ENCODE data around the gene OAF. TPM values are rescaled to one million over a fixed set of nuclear protein-coding genes. Genes with fewer than 3 reads are reported as not detected.

The OAF gene
- total and polyA plus RNA-seq, 2 experiments from 2014 or later = 1.1 to 3.0 TPM

DNA sequence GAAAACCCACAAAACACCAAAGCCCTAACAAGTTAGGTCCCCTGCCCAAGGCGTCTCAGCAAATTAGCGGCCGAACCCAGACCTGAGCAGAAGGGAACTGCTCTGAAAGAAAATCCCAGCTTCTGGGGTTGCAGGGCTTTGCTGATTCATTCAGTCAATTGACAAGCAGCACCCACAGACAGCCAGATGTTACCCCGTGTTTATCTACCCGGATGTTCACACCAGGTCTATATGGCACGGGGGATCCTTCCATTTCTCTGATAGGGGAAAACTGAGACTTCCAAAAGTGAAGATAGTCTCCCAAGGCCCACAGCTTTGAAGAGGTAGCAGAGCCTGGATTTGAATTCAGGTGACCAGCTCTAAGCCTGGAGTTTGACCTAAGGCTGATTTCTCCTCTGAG, 14.0 kb upstream of the OAF start:
- peaks cover 57% of the 10 kb centered on the region for H3K27me3 ChIP-seq (ENCODE audit: insufficient read depth)
- ATAC-seq (no peak), DNase-seq (ENCODE audit: low spot score) (no peak)
- H3K4me3 ChIP-seq = no peak overlapping the region
- H2AFZ ChIP-seq = no peak overlapping the region
- Mint-ChIP-seq H3K4me1 (peaks cover 49% of the 10 kb centered on the region), H3K9me3 (no peaks in the 10 kb centered on the region), H3K4me3 (no peak overlapping the region), H3K36me3 (ENCODE audit: low read depth) (no peaks in the 10 kb centered on the region), H3K27ac (no peak overlapping the region), H3K27me3 (ENCODE audit: insufficient read depth, low read depth, poor library complexity) (peaks cover 56% of the 10 kb centered on the region)
- no peak overlapping the region for H3K27ac ChIP-seq (ENCODE audit: low read depth)
- TF ChIP-seq EZH2 (IDR thresholded peaks at IDR 0.05; ENCODE audit: low read depth, unreplicated experiment) (no peak), EZH2phosphoT487 (IDR thresholded peaks at IDR 0.05; ENCODE audit: unreplicated experiment) (no peak), STAT1 (IDR thresholded peaks at IDR 0.05; ENCODE audit: unreplicated experiment) (no peak), ZNF331 (CRISPR knock-in tag; IDR thresholded peaks at IDR 0.05; ENCODE audit: low read depth) (no peak), POLR2AphosphoS5 (IDR thresholded peaks at IDR 0.05; ENCODE audit: low read depth) (no peak), ZNF114 (CRISPR knock-in tag; IDR thresholded peaks at IDR 0.05) (no peak), NANOG (IDR thresholded peaks at IDR 0.05; ENCODE audit: borderline replicate concordance) (no peak), JUNB (IDR thresholded peaks at IDR 0.05; ENCODE audit: unreplicated experiment) (no peak), CREB1 (CRISPR knock-in tag; IDR thresholded peaks at IDR 0.05; ENCODE audit: low read depth) (no peak)
- TF ChIP-seq, protein P1, sequence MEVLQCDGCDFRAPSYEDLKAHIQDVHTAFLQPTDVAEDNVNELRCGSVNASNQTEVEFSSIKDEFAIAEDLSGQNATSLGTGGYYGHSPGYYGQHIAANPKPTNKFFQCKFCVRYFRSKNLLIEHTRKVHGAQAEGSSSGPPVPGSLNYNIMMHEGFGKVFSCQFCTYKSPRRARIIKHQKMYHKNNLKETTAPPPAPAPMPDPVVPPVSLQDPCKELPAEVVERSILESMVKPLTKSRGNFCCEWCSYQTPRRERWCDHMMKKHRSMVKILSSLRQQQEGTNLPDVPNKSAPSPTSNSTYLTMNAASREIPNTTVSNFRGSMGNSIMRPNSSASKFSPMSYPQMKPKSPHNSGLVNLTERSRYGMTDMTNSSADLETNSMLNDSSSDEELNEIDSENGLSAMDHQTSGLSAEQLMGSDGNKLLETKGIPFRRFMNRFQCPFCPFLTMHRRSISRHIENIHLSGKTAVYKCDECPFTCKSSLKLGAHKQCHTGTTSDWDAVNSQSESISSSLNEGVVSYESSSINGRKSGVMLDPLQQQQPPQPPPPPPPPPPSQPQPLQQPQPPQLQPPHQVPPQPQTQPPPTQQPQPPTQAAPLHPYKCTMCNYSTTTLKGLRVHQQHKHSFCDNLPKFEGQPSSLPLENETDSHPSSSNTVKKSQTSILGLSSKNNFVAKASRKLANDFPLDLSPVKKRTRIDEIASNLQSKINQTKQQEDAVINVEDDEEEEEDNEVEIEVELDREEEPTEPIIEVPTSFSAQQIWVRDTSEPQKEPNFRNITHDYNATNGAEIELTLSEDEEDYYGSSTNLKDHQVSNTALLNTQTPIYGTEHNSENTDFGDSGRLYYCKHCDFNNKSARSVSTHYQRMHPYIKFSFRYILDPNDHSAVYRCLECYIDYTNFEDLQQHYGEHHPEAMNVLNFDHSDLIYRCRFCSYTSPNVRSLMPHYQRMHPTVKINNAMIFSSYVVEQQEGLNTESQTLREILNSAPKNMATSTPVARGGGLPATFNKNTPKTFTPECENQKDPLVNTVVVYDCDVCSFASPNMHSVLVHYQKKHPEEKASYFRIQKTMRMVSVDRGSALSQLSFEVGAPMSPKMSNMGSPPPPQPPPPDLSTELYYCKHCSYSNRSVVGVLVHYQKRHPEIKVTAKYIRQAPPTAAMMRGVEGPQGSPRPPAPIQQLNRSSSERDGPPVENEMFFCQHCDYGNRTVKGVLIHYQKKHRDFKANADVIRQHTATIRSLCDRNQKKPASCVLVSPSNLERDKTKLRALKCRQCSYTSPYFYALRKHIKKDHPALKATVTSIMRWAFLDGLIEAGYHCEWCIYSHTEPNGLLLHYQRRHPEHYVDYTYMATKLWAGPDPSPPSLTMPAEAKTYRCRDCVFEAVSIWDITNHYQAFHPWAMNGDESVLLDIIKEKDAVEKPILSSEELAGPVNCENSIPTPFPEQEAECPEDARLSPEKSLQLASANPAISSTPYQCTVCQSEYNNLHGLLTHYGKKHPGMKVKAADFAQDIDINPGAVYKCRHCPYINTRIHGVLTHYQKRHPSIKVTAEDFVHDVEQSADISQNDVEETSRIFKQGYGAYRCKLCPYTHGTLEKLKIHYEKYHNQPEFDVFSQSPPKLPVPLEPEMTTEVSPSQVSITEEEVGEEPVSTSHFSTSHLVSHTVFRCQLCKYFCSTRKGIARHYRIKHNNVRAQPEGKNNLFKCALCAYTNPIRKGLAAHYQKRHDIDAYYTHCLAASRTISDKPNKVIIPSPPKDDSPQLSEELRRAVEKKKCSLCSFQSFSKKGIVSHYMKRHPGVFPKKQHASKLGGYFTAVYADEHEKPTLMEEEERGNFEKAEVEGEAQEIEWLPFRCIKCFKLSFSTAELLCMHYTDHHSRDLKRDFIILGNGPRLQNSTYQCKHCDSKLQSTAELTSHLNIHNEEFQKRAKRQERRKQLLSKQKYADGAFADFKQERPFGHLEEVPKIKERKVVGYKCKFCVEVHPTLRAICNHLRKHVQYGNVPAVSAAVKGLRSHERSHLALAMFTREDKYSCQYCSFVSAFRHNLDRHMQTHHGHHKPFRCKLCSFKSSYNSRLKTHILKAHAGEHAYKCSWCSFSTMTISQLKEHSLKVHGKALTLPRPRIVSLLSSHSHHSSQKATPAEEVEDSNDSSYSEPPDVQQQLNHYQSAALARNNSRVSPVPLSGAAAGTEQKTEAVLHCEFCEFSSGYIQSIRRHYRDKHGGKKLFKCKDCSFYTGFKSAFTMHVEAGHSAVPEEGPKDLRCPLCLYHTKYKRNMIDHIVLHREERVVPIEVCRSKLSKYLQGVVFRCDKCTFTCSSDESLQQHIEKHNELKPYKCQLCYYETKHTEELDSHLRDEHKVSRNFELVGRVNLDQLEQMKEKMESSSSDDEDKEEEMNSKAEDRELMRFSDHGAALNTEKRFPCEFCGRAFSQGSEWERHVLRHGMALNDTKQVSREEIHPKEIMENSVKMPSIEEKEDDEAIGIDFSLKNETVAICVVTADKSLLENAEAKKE (CRISPR knock-in tag; IDR thresholded peaks at IDR 0.05) = no peak
- TF ChIP-seq, protein P2, sequence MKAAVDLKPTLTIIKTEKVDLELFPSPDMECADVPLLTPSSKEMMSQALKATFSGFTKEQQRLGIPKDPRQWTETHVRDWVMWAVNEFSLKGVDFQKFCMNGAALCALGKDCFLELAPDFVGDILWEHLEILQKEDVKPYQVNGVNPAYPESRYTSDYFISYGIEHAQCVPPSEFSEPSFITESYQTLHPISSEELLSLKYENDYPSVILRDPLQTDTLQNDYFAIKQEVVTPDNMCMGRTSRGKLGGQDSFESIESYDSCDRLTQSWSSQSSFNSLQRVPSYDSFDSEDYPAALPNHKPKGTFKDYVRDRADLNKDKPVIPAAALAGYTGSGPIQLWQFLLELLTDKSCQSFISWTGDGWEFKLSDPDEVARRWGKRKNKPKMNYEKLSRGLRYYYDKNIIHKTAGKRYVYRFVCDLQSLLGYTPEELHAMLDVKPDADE (IDR thresholded peaks at IDR 0.05) = no peak
- TF ChIP-seq, protein P3, sequence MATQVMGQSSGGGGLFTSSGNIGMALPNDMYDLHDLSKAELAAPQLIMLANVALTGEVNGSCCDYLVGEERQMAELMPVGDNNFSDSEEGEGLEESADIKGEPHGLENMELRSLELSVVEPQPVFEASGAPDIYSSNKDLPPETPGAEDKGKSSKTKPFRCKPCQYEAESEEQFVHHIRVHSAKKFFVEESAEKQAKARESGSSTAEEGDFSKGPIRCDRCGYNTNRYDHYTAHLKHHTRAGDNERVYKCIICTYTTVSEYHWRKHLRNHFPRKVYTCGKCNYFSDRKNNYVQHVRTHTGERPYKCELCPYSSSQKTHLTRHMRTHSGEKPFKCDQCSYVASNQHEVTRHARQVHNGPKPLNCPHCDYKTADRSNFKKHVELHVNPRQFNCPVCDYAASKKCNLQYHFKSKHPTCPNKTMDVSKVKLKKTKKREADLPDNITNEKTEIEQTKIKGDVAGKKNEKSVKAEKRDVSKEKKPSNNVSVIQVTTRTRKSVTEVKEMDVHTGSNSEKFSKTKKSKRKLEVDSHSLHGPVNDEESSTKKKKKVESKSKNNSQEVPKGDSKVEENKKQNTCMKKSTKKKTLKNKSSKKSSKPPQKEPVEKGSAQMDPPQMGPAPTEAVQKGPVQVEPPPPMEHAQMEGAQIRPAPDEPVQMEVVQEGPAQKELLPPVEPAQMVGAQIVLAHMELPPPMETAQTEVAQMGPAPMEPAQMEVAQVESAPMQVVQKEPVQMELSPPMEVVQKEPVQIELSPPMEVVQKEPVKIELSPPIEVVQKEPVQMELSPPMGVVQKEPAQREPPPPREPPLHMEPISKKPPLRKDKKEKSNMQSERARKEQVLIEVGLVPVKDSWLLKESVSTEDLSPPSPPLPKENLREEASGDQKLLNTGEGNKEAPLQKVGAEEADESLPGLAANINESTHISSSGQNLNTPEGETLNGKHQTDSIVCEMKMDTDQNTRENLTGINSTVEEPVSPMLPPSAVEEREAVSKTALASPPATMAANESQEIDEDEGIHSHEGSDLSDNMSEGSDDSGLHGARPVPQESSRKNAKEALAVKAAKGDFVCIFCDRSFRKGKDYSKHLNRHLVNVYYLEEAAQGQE (IDR thresholded peaks at IDR 0.05; ENCODE audit: unreplicated experiment) = no peak
- TF ChIP-seq, protein P4, sequence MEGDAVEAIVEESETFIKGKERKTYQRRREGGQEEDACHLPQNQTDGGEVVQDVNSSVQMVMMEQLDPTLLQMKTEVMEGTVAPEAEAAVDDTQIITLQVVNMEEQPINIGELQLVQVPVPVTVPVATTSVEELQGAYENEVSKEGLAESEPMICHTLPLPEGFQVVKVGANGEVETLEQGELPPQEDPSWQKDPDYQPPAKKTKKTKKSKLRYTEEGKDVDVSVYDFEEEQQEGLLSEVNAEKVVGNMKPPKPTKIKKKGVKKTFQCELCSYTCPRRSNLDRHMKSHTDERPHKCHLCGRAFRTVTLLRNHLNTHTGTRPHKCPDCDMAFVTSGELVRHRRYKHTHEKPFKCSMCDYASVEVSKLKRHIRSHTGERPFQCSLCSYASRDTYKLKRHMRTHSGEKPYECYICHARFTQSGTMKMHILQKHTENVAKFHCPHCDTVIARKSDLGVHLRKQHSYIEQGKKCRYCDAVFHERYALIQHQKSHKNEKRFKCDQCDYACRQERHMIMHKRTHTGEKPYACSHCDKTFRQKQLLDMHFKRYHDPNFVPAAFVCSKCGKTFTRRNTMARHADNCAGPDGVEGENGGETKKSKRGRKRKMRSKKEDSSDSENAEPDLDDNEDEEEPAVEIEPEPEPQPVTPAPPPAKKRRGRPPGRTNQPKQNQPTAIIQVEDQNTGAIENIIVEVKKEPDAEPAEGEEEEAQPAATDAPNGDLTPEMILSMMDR (conservative IDR thresholded peaks at IDR 0.05; ENCODE audit: low read depth in 2 of 2) = no peak
- no peaks in the 10 kb centered on the region for H3F3A ChIP-seq (replicated peaks; ENCODE audit: low read depth)
- H3K36me3 ChIP-seq (ENCODE audit: insufficient read depth) = no peaks in the 10 kb centered on the region
- H3K9me2 ChIP-seq (ENCODE audit: insufficient read depth) = no peaks in the 10 kb centered on the region
- 0 out of 2 replicates have a peak overlapping the region, but pooled peaks have one; percentile 43 for H3K4me2 ChIP-seq
- H3K4me1 ChIP-seq (ENCODE audit: insufficient read depth) = peaks cover 32% of the 10 kb centered on the region
- no peaks in the 10 kb centered on the region for H3K79me2 ChIP-seq (replicated peaks; ENCODE audit: insufficient read depth)
- no peaks in the 10 kb centered on the region for H4K20me1 ChIP-seq (replicated peaks; ENCODE audit: insufficient read depth)

Data from GM23338 (cell line).